Neuronal stem cell (in vitro differentiated cells): Measurements from ENCODE around the gene CELA2A.
"Not testable (repeated sequence)": the region's sequence is repeated elsewhere in the genome, so short reads cannot be mapped to it uniquely, and the experiment has no call there.

Experiments
- DNase-seq: peaks from one replicate; pipeline ENCODE4 v3.0.0-alpha.2; 2013; ENCODE audit warnings: low spot score
- H2AFZ ChIP-seq: one replicate; pipeline ENCODE4 v1.6.1; 2013; ENCODE audit warnings: mild to moderate bottlenecking, low read length, inconsistent platforms
- H2AK5ac ChIP-seq: 2 replicates; pipeline ENCODE4 v1.6.1; 2013; ENCODE audit warnings: low read depth, mild to moderate bottlenecking, inconsistent platforms, low read length, moderate library complexity, mixed read lengths
- H2BK120ac ChIP-seq: 2 replicates; pipeline ENCODE4 v1.6.1; 2013; ENCODE audit warnings: low read depth, mild to moderate bottlenecking, inconsistent platforms, low read length, moderate library complexity, mixed read lengths
- H2BK12ac ChIP-seq: one replicate; pipeline ENCODE4 v1.6.1; 2013; ENCODE audit warnings: low read length, inconsistent platforms
- H2BK15ac ChIP-seq: 2 replicates; pipeline ENCODE4 v1.6.1; 2013; ENCODE audit warnings: mild to moderate bottlenecking, low read length, inconsistent platforms, mixed read lengths
- H2BK5ac ChIP-seq: one replicate; pipeline ENCODE4 v1.6.1; 2013; ENCODE audit warnings: inconsistent platforms, mild to moderate bottlenecking, low read length, moderate library complexity
- H3K14ac ChIP-seq: one replicate; pipeline ENCODE4 v1.6.1; 2013; ENCODE audit warnings: low read length, inconsistent platforms
- H3K18ac ChIP-seq: 2 replicates; pipeline ENCODE4 v1.6.1; 2013; ENCODE audit warnings: low read length, inconsistent platforms
- H3K23ac ChIP-seq: 2 replicates; pipeline ENCODE4 v1.6.1; 2013; ENCODE audit warnings: low read depth, mild to moderate bottlenecking, mixed read lengths, low read length, inconsistent platforms; ENCODE audit not compliant: poor library complexity
- H3K27ac ChIP-seq: replicated peaks from 3 replicates; pipeline ENCODE4 v1.5.1; 2013; ENCODE audit warnings: low read length, inconsistent platforms
- H3K27me3 ChIP-seq, 3 experiments: 2 replicates each; pipeline ENCODE4 v1.6.1; 2013; ENCODE audit warnings: low read length in 3 of 3, mild to moderate bottlenecking in 2 of 3, inconsistent platforms in 1 of 3, low read depth in 1 of 3, mixed read lengths in 1 of 3, moderate library complexity in 1 of 3; ENCODE audit not compliant: control insufficient read depth in 3 of 3, insufficient read depth in 3 of 3
- H3K36me3 ChIP-seq, 2 donors: replicated peaks in 1 of 2; 2 replicates each; pipeline ENCODE4 v1.6.1; 2013; ENCODE audit warnings: low read length in 2 of 2; ENCODE audit not compliant: control insufficient read depth in 2 of 2, insufficient read depth in 2 of 2
- H3K4ac ChIP-seq: 2 replicates; pipeline ENCODE4 v1.6.1; 2013; ENCODE audit warnings: inconsistent platforms, mild to moderate bottlenecking, low read length, moderate library complexity
- H3K4me1 ChIP-seq, 2 donors: 1 replicate in 1 of 2; 2 replicates in 1 of 2; pipeline ENCODE4 v1.6.1; 2013; ENCODE audit warnings: low read length in 2 of 2, low read depth in 1 of 2; ENCODE audit not compliant: control insufficient read depth in 2 of 2, insufficient read depth in 1 of 2
- H3K4me2 ChIP-seq: one replicate; pipeline ENCODE4 v1.6.1; 2013; ENCODE audit warnings: mild to moderate bottlenecking, low read length, inconsistent platforms; ENCODE audit not compliant: insufficient read depth, poor library complexity, severe bottlenecking
- H3K4me3 ChIP-seq, 2 donors: 2 replicates each; pipeline ENCODE4 v1.5.1; 2013; ENCODE audit warnings: low read length in 2 of 2, mild to moderate bottlenecking in 2 of 2, inconsistent platforms in 1 of 2, moderate library complexity in 1 of 2
- H3K79me1 ChIP-seq: one replicate; pipeline ENCODE4 v1.6.1; 2013; ENCODE audit warnings: low read depth, mild to moderate bottlenecking, inconsistent platforms, low read length, moderate library complexity
- H3K9ac ChIP-seq: one replicate; pipeline ENCODE4 v1.6.1; 2013; ENCODE audit warnings: mild to moderate bottlenecking, low read depth, low read length, inconsistent platforms; ENCODE audit not compliant: poor library complexity
- H3K9me3 ChIP-seq, 2 donors: replicated peaks in 1 of 2; 2 replicates each; pipeline versions ENCODE3 to v1.6.1; 2013; ENCODE audit warnings: low read length in 2 of 2, mild to moderate bottlenecking in 2 of 2, inconsistent platforms in 1 of 2, low read depth in 1 of 2, mixed read lengths in 1 of 2, moderate library complexity in 1 of 2; ENCODE audit not compliant: control insufficient read depth in 2 of 2, insufficient read depth in 1 of 2
- H4K8ac ChIP-seq: one replicate; pipeline ENCODE4 v1.6.1; 2013; ENCODE audit warnings: low read depth, mild to moderate bottlenecking, inconsistent platforms, low read length, moderate library complexity
- H4K91ac ChIP-seq: one replicate; pipeline ENCODE4 v1.6.1; 2013; ENCODE audit warnings: low read length, low read depth, mild to moderate bottlenecking, inconsistent platforms; ENCODE audit not compliant: poor library complexity
- WGBS, 2 donors: extraction: QIAGEN DNeasy Blood & Tissue Kit; methylation state at CpG; one replicate each; pipeline ENCODE4 v1.1.7; 2013; ENCODE audit warnings: missing lambda C conversion rate in 2 of 2, mixed read lengths in 1 of 2; ENCODE audit not compliant: insufficient read length in 2 of 2, insufficient replicate concordance in 1 of 2; ENCODE audit errors: extremely low coverage in 2 of 2; 5-methylcytosine and 5-hydroxymethylcytosine counted together

The CELA2A gene

DNA sequence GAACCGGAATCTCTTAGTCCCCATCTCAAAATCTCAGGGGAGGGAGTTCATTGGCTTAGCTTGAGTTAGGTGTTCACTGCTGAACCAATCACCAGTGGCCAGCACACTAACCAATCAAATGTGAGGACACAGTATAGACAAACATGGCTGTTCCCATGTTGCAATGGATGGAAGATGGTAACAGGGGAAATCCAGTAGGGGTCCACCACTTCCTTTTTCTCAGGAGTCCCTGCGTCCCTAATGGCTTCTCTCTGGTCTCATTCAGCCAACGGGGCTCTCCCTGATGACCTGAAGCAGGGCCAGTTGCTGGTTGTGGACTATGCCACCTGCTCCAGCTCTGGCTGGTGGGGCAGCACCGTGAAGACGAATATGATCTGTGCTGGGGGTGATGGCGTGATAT lies 29.1 kb downstream of the CELA2A start:
- Histone ChIP-seq H2BK15ac (no peak overlapping the region), H3K14ac (no peak overlapping the region), H2BK5ac (no peak overlapping the region), H3K23ac (no peak overlapping the region), H3K4me1 (no peaks in the 10 kb centered on the region), H4K91ac (no peak overlapping the region), H2AFZ (no peak overlapping the region), H3K79me1 (peaks cover 1% of the 10 kb centered on the region), H3K36me3 (no peaks in the 10 kb centered on the region), H2BK120ac (no peak overlapping the region), H3K4me3 (no peak overlapping the region), H3K27me3 (no peaks in the 10 kb centered on the region), H3K4ac (no peak overlapping the region), H2BK12ac (no peak overlapping the region), H3K18ac (no peak overlapping the region), H3K9me3 (no peaks in the 10 kb centered on the region), H3K9ac (no peak overlapping the region), H2AK5ac (no peak overlapping the region), H4K8ac (no peak overlapping the region), H3K4me2 (no peak overlapping the region), H3K27ac (no peak overlapping the region)
- WGBS, 2 donors = no CpG with 5 or more reads among the region's 6 CpGs
- no peak for DNase-seq

DNA sequence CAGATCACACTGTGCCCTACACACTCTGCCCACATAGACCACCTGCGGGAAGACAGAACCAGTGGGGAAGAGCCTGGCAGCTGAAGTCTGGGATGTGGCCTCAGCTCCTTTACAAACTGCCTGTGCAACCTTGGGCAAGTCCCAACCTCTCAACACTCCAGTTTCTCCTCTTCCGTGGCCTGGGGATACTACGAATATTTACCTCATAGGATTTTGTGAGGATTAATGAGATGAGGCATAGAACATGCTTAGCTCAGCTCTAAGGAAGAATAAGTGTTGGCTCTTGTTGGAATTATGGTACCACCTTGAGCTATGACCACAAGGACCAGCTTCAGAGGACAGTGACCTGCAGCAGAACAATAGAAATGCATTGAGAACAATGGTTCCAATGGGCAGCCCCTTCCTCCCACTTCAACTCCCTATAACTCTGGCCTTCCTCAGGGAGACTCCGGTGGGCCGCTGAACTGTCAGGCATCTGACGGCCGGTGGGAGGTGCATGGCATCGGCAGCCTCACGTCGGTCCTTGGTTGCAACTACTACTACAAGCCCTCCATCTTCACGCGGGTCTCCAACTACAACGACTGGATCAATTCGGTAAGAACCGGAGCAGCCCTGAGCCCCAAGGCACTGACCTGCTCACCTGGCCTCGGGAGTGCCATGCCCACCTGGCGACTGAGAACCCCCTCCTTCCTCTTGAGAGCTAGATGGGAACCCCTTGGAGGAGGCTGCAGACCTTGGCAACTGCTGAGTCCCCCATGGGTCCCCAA lies 30.5 kb downstream of the CELA2A start:
- not testable (repeated sequence) for DNase-seq, H2BK12ac ChIP-seq, H3K4me1 ChIP-seq, H4K8ac ChIP-seq, H3K27ac ChIP-seq, H2AK5ac ChIP-seq, H3K23ac ChIP-seq, H2BK5ac ChIP-seq, H3K9me3 ChIP-seq, H3K4ac ChIP-seq, H3K36me3 ChIP-seq, H3K27me3 ChIP-seq, H3K18ac ChIP-seq, H2BK120ac ChIP-seq, H3K14ac ChIP-seq, H2BK15ac ChIP-seq, H3K9ac ChIP-seq, H3K4me2 ChIP-seq, H2AFZ ChIP-seq, H4K91ac ChIP-seq, H3K79me1 ChIP-seq
- WGBS, 2 donors = no CpG with 5 or more reads among the region's 17 CpGs
- H3K4me3 ChIP-seq = peak overlapping the region in 1 of 2 donors; percentile 33

DNA sequence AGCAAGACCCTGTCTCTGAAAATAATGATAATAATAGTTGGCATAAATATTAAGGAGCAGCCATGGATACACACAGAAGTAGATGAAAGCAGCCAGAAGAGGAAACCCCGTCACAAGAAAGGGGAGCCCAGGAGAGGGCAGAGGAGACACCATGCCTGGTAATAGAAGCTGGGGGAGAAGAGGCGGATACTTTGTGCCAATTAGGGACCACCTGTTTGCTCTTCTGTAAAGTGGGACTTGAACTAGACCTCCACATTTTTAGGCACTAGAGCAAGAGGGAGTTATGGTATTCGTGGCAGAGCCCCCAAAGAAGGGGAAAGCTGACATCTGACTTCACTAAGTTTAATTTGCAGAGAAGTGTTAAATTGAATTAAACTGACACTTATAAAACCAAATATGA lies 31.8 kb downstream of the CELA2A start:
- H3K79me1 ChIP-seq = peaks cover 5% of the 10 kb centered on the region
- peaks cover 7% of the 10 kb centered on the region in 2 donors for H3K36me3 ChIP-seq
- H2AFZ ChIP-seq = no peak overlapping the region
- H3K27me3 ChIP-seq = no peaks in the 10 kb centered on the region
- no peak overlapping the region for H3K18ac ChIP-seq
- no peak overlapping the region for H2AK5ac ChIP-seq
- no peak overlapping the region for H3K4me2 ChIP-seq
- H3K4ac ChIP-seq = no peak overlapping the region
- H3K27ac ChIP-seq = no peak overlapping the region
- no peak overlapping the region for H3K23ac ChIP-seq
- no peak overlapping the region for H4K91ac ChIP-seq
- H2BK15ac ChIP-seq = no peak overlapping the region
- no peak overlapping the region for H4K8ac ChIP-seq
- H2BK120ac ChIP-seq = no peak overlapping the region
- H2BK12ac ChIP-seq = no peak overlapping the region
- H3K4me3 ChIP-seq = no peak overlapping the region
- no CpG with 5 or more reads among the region's 3 CpGs for WGBS, 2 donors
- H2BK5ac ChIP-seq = no peak overlapping the region
- H3K9ac ChIP-seq = no peak overlapping the region
- H3K4me1 ChIP-seq = no peaks in the 10 kb centered on the region
- H3K14ac ChIP-seq = no peak overlapping the region
- H3K9me3 ChIP-seq = no peaks in the 10 kb centered on the region
- DNase-seq = no peak

DNA sequence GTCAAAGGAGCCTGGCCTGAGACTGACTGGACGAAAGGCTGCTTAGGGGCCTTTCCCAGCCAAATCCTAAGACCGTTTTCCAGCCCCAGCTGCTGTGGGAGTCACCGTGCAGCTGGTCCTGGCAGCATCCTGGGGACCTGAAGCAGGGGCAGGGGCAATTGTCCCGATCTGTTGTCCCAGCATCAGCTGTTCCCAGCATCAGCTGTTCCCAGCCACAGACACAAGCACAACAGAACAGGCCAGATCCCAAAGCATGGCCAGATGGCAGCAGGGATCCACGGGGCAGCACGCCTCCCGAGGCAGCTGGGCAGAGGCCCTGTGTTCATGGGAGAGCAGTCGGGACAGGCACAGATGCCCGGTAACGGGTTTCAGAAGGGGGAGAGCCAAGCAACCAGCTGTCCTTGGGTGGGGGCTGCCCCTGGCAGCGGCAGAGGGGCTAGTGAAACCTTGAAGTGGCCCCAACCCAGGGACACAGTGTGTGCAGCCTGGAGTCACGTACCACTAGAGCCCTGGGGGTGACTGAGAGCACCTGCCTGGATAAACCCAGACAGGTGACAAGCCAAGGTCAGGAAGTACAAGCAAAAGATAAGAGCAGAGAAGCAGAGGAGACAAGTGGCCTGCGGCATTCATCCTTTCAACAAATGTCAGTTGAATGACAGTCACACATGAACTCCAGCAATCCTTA lies 32.7 kb downstream of the CELA2A start:
- WGBS, 2 donors = no CpG with 5 or more reads among the region's 13 CpGs
- Histone ChIP-seq H4K8ac (no peak overlapping the region), H3K14ac (no peak overlapping the region), H3K4me2 (no peak overlapping the region), H3K4me3 (no peak overlapping the region), H3K9me3 (no peaks in the 10 kb centered on the region), H3K36me3 (peaks cover 7 to 16% of the 10 kb centered on the region in 2 donors), H3K79me1 (peaks cover 5% of the 10 kb centered on the region), H3K27me3 (no peaks in the 10 kb centered on the region), H3K4me1 (no peaks in the 10 kb centered on the region), H2AFZ (no peak overlapping the region), H2BK5ac (no peak overlapping the region), H3K9ac (no peak overlapping the region), H3K18ac (no peak overlapping the region), H3K23ac (no peak overlapping the region), H2BK15ac (no peak overlapping the region), H4K91ac (no peak overlapping the region), H2BK12ac (no peak overlapping the region), H2AK5ac (no peak overlapping the region), H2BK120ac (no peak overlapping the region), H3K4ac (no peak overlapping the region), H3K27ac (no peak overlapping the region)
- DNase-seq = no peak
